K562 (cell line): ENCODE measurements around the gene CACNA1I. TPM values are rescaled to one million over a fixed set of nuclear protein-coding genes. Genes with fewer than 3 reads are reported as not detected.
A peak's percentile ranks its signal among the peaks of the same experiment; 100 is the strongest.

Experiments used
- ATAC-seq: fragments of 200-7000 bp; cut with Tn5 transposase; 3 replicates; pipeline ENCODE4 v1.9.1; 2020; ENCODE audit warnings: moderate library complexity
- BruUV-seq: library from RNA; stranded (reverse); fragments of 400-500 nt; replicated peaks from 2 replicates; lab custom pipeline; 2021; lab: Mats Ljungman, UMichigan
- CTCF ChIA-PET: fragments of 300-600 bp; formaldehyde crosslinking; extraction: SDS; loops from one replicate; lab custom pipeline; 2021; ENCODE audit warnings: low intra/inter-chr PET ratio; lab: Yijun Ruan, JAX
- POLR2A ChIA-PET: fragments of 300-600, 350-650 bp; sonication (Branson Sonifier 250); formaldehyde crosslinking; extraction: SDS; loops from one replicate; lab custom pipeline; 2021; ENCODE audit warnings: antibody characterized with exemption, inconsistent platforms; lab: Yijun Ruan, JAX
- DNase-seq, 4 experiments: peaks; one replicate each; pipeline versions ENCODE4 v3.0.0 to v3.0.0-alpha.2; 2011 to 2018; ENCODE audit warnings: low spot score in 3 of 4, mixed read lengths in 3 of 4; ENCODE audit errors: extremely low read depth in 1 of 4
- FAIRE-seq: peaks from 2 replicates; lab custom pipeline; 2011; peaks lifted over from hg19 to GRCh38; lab: Jason Lieb, UNC
- H2AFZ ChIP-seq: 2 replicates; pipeline ENCODE4 v1.6.0; 2011; ENCODE audit warnings: low read depth, low read length, control low read depth, inconsistent platforms
- H3K27ac ChIP-seq: fragments of 200-600 bp; 3 replicates; pipeline ENCODE4 v1.8.0; 2011; ENCODE audit warnings: low read depth, mild to moderate bottlenecking, control low read depth, inconsistent platforms, low read length, moderate library complexity, mixed read lengths; ENCODE audit errors: extremely low read depth
- H3K27me3 ChIP-seq, 2 experiments: fragments of 300-600 bp in 1 of 2; 2 replicates in 1 of 2; 3 replicates in 1 of 2; pipeline versions ENCODE4 v1.6.0 to v1.8.0; 2011; ENCODE audit warnings: inconsistent platforms in 2 of 2, low read length in 2 of 2, mild to moderate bottlenecking in 1 of 2, mixed read lengths in 1 of 2, moderate library complexity in 1 of 2; ENCODE audit not compliant: control insufficient read depth in 2 of 2, insufficient read depth in 2 of 2
- H3K36me3 ChIP-seq: fragments of 300-600 bp; 3 replicates; pipeline ENCODE4 v1.8.0; 2011; ENCODE audit warnings: mild to moderate bottlenecking, low read length, inconsistent platforms; ENCODE audit not compliant: control insufficient read depth, insufficient read depth
- H3K4me1 ChIP-seq, 2 experiments: fragments of 200-600 bp in 1 of 2; replicated peaks in 1 of 2; 2 replicates in 1 of 2; 3 replicates in 1 of 2; pipeline versions ENCODE4 v1.5.1 to v1.8.0; 2011; ENCODE audit warnings: inconsistent platforms in 2 of 2, low read length in 2 of 2, mild to moderate bottlenecking in 1 of 2, mixed read lengths in 1 of 2, moderate library complexity in 1 of 2; ENCODE audit not compliant: control insufficient read depth in 2 of 2, insufficient read depth in 2 of 2
- H3K4me2 ChIP-seq: 2 replicates; pipeline ENCODE4 v1.6.1; 2011; ENCODE audit warnings: low read length, control low read depth, inconsistent platforms, mixed read lengths; ENCODE audit not compliant: insufficient read depth
- H3K4me3 ChIP-seq: fragments of 200-600 bp; sonication (generic), shearing (Covaris generic); 2 replicates; pipeline ENCODE4 v1.5.1; 2016; ENCODE audit warnings: control low read depth, inconsistent platforms
- H3K79me2 ChIP-seq: fragments of 200-600 bp; 3 replicates; pipeline ENCODE4 v1.8.0; 2011; ENCODE audit warnings: low read length, inconsistent platforms; ENCODE audit not compliant: control insufficient read depth, insufficient read depth
- H3K9ac ChIP-seq, 2 experiments: 2 replicates each; pipeline versions ENCODE4 v1.6.0 to v1.6.1; 2011; ENCODE audit warnings: low read depth in 2 of 2, low read length in 2 of 2, control low read depth in 1 of 2, inconsistent platforms in 1 of 2, mild to moderate bottlenecking in 1 of 2, mixed read lengths in 1 of 2; ENCODE audit not compliant: insufficient read depth in 1 of 2
- H3K9me1 ChIP-seq: one replicate; pipeline ENCODE4 v1.6.0; 2011; ENCODE audit warnings: inconsistent platforms, mild to moderate bottlenecking, low read length, moderate library complexity; ENCODE audit not compliant: control insufficient read depth, insufficient read depth
- H3K9me3 ChIP-seq: replicated peaks from 2 replicates; pipeline ENCODE4 v1.5.1; 2011; ENCODE audit warnings: low read depth, low read length, inconsistent platforms; ENCODE audit not compliant: control insufficient read depth, insufficient read depth
- H4K20me1 ChIP-seq: replicated peaks from 2 replicates; pipeline ENCODE4 v1.6.1; 2011; ENCODE audit warnings: low read length, inconsistent platforms, mixed read lengths; ENCODE audit not compliant: control insufficient read depth, insufficient read depth
- C11orf30 ChIP-seq: fragments of 450-650 bp; IDR thresholded peaks from 2 replicates; pipeline ENCODE4 v1.6.1; 2016; ENCODE audit warnings: low read depth, mild to moderate bottlenecking
- CEBPG ChIP-seq, 3 experiments: fragments of 200-800 bp in 1 of 3; sonication (Bioruptor generic) in 1 of 3; sonication (generic) in 1 of 3; formaldehyde crosslinking in 1 of 3; IDR thresholded peaks in 2 of 3; conservative IDR thresholded peaks in 1 of 3; 2 replicates each; pipeline versions ENCODE4 v1.6.1 to v1.8.0; 2016 to 2022; ENCODE audit warnings: missing compliant biosample characterization in 2 of 3, missing genetic modification characterization in 2 of 3, mild to moderate bottlenecking in 1 of 3, missing genetic modification reagents in 1 of 3
- FOSL1 ChIP-seq: fragments of 200-800 bp; sonication (Bioruptor generic); conservative IDR thresholded peaks from 2 replicates; pipeline ENCODE4 v1.6.1; 2016; ENCODE audit warnings: missing genetic modification characterization, missing compliant biosample characterization
- KAT7 ChIP-seq: sonication (generic); formaldehyde crosslinking; IDR thresholded peaks from 2 replicates; pipeline ENCODE4 v1.8.0; 2022; ENCODE audit warnings: missing genetic modification reagents, mild to moderate bottlenecking, borderline replicate concordance
- MAFF ChIP-seq: IDR thresholded peaks from 2 replicates; pipeline ENCODE4 v1.6.1; 2012; ENCODE audit warnings: low read length, improper control_type of control experiment
- MAFG ChIP-seq: fragments of 450-650 bp; conservative IDR thresholded peaks from 2 replicates; pipeline ENCODE4 v1.6.1; 2016; ENCODE audit warnings: missing genetic modification characterization, missing compliant biosample characterization
- MYNN ChIP-seq, 2 experiments: sonication (generic); formaldehyde crosslinking in 1 of 2; IDR thresholded peaks; 2 replicates each; pipeline versions ENCODE4 v1.5.0 to v1.6.1; 2016 to 2020; ENCODE audit warnings: antibody characterized with exemption in 1 of 2, missing genetic modification reagents in 1 of 2
- RBM14 ChIP-seq: fragments of 200-400 bp; formaldehyde crosslinking; IDR thresholded peaks from 2 replicates; pipeline ENCODE4 v1.6.1; 2018; ENCODE audit warnings: low read depth, mild to moderate bottlenecking, low read length, moderate library complexity, borderline replicate concordance; ENCODE audit not compliant: insufficient read depth
- SMARCA4 ChIP-seq: fragments of 450-650 bp; IDR thresholded peaks from 2 replicates; pipeline ENCODE4 v1.6.1; 2016
- SMARCE1 ChIP-seq: fragments of 450-650 bp; IDR thresholded peaks from 2 replicates; pipeline ENCODE4 v1.7.1; 2016; ENCODE audit warnings: mild to moderate bottlenecking
- TARDBP ChIP-seq: fragments of 450-650 bp; IDR thresholded peaks from 2 replicates; pipeline ENCODE4 v1.6.1; 2016
- U2AF1 ChIP-seq: fragments of 200-400 bp; formaldehyde crosslinking; optimal IDR thresholded peaks from 2 replicates; pipeline ENCODE3; 2017; ENCODE audit warnings: mild to moderate bottlenecking, low read depth, low read length, moderate library complexity
- WGBS: fragments of 100-300 bp; shearing (Covaris generic); methylation state at CpG from one replicate; pipeline ENCODE4 v1.1.6; 2016; ENCODE audit warnings: low coverage, mixed read lengths; ENCODE audit not compliant: insufficient coverage; ENCODE audit errors: missing lambda C conversion rate; 5-methylcytosine and 5-hydroxymethylcytosine counted together
- in situ Hi-C: fragments of 300-500 bp; cut with MboI; formaldehyde crosslinking; loops from 4 replicates; pipeline ENCODE4 v1.15.0; 2018; ENCODE audit warnings: inconsistent platforms, mixed read lengths
- intact Hi-C: fragments of 100-400 bp; cut with micrococcal nuclease; formaldehyde crosslinking; loops from 2 replicates; pipeline ENCODE4 v1.14.2; 2022
- polyA plus RNA-seq, 8 experiments: library from polyadenylated mRNA; depleted of rRNA in 4 of 8; stranded (reverse) in 5 of 8; unstranded in 3 of 8; fragments of >200 nt; fragmentation: Nextera tagmentation in 2 of 8; fragmentation: Illumina TruSeq in 1 of 8; extraction: Ambion mirVana in 2 of 8; extraction: Trizol in 1 of 8; gene quantifications; 2 replicates each; pipeline versions ENCODE4 v1.2.1 to v1.2.3, GENCODE V29; 2011 to 2014; ENCODE audit warnings: inconsistent platforms in 1 of 8, missing spikeins in 1 of 8
- total RNA-seq, 7 experiments: library from RNA; depleted of rRNA in 6 of 7; stranded (reverse); fragments of >200 nt in 6 of 7; fragmentation: Illumina TruSeq in 2 of 7; extraction: Trizol in 2 of 7; gene quantifications; 2 replicates each; pipeline versions ENCODE4 v1.2.1 to v1.2.3, GENCODE V29; 2011 to 2021; ENCODE audit warnings: low replicate concordance in 1 of 7
- TF ChIP-seq, protein P1 (sequence below): fragments of 450-650 bp; IDR thresholded peaks from 2 replicates; pipeline ENCODE4 v1.6.1; 2017; ENCODE audit warnings: mild to moderate bottlenecking, moderate library complexity
- TF ChIP-seq, protein P2 (sequence below): fragments of 250-450 bp; sonication (Bioruptor Pico); IDR thresholded peaks from 2 replicates; pipeline ENCODE4 v1.8.0; 2021; ENCODE audit warnings: mild to moderate bottlenecking, moderate library complexity
- TF ChIP-seq, protein P3 (sequence below): sonication (generic); formaldehyde crosslinking; IDR thresholded peaks from 2 replicates; pipeline ENCODE4 v1.8.0; 2022; ENCODE audit warnings: missing genetic modification reagents, mild to moderate bottlenecking, moderate library complexity, borderline replicate concordance
- TF ChIP-seq, protein P4 (sequence below), 2 experiments: fragments of 450-650 bp in 1 of 2; sonication (generic) in 1 of 2; formaldehyde crosslinking in 1 of 2; IDR thresholded peaks in 1 of 2; conservative IDR thresholded peaks in 1 of 2; 2 replicates each; pipeline versions ENCODE4 v1.6.1 to v1.8.1; 2016 to 2023; ENCODE audit warnings: mild to moderate bottlenecking in 2 of 2, moderate library complexity in 2 of 2, inconsistent platforms in 1 of 2, missing genetic modification reagents in 1 of 2

Gene CACNA1I
- total and polyA plus RNA-seq, 9 of the 15 experiments (the other 6 are each of a cell fraction or from before 2014, with no cell fraction given) = 0.01 to 0.79 (median 0.32) TPM; not detected in 1

DNA sequence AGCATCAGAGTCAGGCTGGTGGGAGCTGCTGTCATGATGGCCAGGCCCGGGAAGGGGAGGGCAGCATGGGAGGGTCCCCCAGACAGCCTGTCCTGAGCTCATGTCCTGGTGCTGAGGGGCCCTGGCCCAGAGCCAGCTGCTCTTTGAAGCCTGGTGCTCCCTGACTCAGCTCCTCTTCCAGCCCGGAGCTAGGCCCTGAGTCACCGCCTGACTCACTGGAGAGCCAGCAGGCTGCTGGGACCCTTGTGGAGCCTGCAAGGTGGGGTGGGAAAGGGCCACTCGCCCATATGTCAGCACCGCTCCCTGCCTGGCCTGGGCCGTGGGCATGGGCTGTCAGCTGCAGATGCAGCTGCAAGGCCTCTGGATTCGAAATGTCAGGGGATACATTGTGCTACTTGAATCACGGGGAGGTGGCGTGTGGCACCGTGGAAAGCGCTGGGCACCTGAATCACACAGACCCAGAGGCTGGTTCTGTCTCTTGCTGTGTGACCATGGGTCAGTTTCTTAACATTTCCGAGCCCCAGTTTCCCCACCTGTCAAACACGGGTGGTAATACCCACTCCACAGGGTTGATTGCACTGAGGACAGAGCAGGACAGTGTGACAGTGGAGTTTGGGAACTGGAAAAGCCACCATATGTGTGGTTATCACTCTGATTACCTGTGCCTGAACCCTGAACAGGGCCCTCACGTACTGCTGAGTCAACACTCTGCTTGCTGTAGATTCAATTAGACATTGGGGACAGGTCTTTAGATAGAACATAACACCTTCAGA lies 4.4 kb downstream of the CACNA1I start:
- FAIRE-seq = peak; percentile 46
- intact Hi-C loops (no loop called here), in situ Hi-C loops (no loop called here)
- BruUV-seq = no TSS peak
- ChIA-PET POLR2A (interaction anchor here (1.0 to 1.1 kb wide), 2 partner anchors 10 to 376 kb away, joined by 3 to 5 read pairs; no protein-coding TSS in a partner anchor), CTCF (no interaction called here)
- no peaks in the 10 kb centered on the region for H3K79me2 ChIP-seq
- peak; percentile 65 to 80 (median 72) for DNase-seq
- 40% methylated on average over 9 of the region's 14 CpGs for WGBS
- H3K27me3 ChIP-seq = no peaks in the 10 kb centered on the region
- H2AFZ ChIP-seq = no peak overlapping the region
- no peaks in the 10 kb centered on the region for H3K9me1 ChIP-seq
- H4K20me1 ChIP-seq = no peaks in the 10 kb centered on the region
- H3K4me1 ChIP-seq = peaks cover 12 to 23% of the 10 kb centered on the region in 2 experiments; a peak in 4 of 5 replicates
- H3K4me2 ChIP-seq = peak overlapping the region; percentile 21; the same call in 1 of the 2 replicates
- peak overlapping the region in 1 of 2 experiments; percentile 14; a peak in 2 of 4 replicates for H3K9ac ChIP-seq
- no peaks in the 10 kb centered on the region for H3K36me3 ChIP-seq
- peak; percentile 81 for ATAC-seq
- H3K9me3 ChIP-seq = no peaks in the 10 kb centered on the region
- H3K4me3 ChIP-seq = no peak overlapping the region
- H3K27ac ChIP-seq = peak overlapping the region; percentile 25; the same call in 1 of the 3 replicates
- TF ChIP-seq SMARCE1 (peak; percentile 83), KAT7 (CRISPR knock-in tag) (no peak), MAFG (tag) (peak; percentile 45), MYNN (IDR thresholded peaks at IDR 0.05) (0 out of 2 replicates have a peak, but pooled peaks have one; percentile 22), MYNN (CRISPR knock-in tag; IDR thresholded peaks at IDR 0.05) (no peak), SMARCA4 (peak; percentile 75), TARDBP (no peak), MAFF (peak; percentile 55), CEBPG (CRISPR knock-in tag; IDR thresholded peaks at IDR 0.05) (no peak), CEBPG (tag; conservative IDR thresholded peaks at IDR 0.05 in 1 of 2, IDR thresholded peaks at IDR 0.05 in 1 of 2) (no peak), C11orf30 (peak; percentile 80), FOSL1 (tag) (peak; percentile 93), U2AF1 (no peak), RBM14 (no peak)
- TF ChIP-seq, protein P1, sequence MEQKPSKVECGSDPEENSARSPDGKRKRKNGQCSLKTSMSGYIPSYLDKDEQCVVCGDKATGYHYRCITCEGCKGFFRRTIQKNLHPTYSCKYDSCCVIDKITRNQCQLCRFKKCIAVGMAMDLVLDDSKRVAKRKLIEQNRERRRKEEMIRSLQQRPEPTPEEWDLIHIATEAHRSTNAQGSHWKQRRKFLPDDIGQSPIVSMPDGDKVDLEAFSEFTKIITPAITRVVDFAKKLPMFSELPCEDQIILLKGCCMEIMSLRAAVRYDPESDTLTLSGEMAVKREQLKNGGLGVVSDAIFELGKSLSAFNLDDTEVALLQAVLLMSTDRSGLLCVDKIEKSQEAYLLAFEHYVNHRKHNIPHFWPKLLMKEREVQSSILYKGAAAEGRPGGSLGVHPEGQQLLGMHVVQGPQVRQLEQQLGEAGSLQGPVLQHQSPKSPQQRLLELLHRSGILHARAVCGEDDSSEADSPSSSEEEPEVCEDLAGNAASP = no peak
- TF ChIP-seq, protein P2, sequence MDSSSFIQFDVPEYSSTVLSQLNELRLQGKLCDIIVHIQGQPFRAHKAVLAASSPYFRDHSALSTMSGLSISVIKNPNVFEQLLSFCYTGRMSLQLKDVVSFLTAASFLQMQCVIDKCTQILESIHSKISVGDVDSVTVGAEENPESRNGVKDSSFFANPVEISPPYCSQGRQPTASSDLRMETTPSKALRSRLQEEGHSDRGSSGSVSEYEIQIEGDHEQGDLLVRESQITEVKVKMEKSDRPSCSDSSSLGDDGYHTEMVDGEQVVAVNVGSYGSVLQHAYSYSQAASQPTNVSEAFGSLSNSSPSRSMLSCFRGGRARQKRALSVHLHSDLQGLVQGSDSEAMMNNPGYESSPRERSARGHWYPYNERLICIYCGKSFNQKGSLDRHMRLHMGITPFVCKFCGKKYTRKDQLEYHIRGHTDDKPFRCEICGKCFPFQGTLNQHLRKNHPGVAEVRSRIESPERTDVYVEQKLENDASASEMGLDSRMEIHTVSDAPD (CRISPR knock-in tag) = no peak
- TF ChIP-seq, protein P3, sequence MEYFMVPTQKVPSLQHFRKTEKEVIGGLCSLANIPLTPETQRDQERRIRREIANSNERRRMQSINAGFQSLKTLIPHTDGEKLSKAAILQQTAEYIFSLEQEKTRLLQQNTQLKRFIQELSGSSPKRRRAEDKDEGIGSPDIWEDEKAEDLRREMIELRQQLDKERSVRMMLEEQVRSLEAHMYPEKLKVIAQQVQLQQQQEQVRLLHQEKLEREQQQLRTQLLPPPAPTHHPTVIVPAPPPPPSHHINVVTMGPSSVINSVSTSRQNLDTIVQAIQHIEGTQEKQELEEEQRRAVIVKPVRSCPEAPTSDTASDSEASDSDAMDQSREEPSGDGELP (CRISPR knock-in tag) = peak; percentile 25; the same call in 1 of the 2 replicates
- TF ChIP-seq, protein P4, sequence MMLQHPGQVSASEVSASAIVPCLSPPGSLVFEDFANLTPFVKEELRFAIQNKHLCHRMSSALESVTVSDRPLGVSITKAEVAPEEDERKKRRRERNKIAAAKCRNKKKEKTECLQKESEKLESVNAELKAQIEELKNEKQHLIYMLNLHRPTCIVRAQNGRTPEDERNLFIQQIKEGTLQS (IDR thresholded peaks at IDR 0.05) = peak; percentile 87
- TF ChIP-seq, protein P4 (CRISPR knock-in tag; conservative IDR thresholded peaks at IDR 0.05) = no peak
